Islet of Langerhans (tissue), 1 donor: ENCODE results near the gene GALNT16.
"Not testable (repeated sequence)": the region's sequence is repeated elsewhere in the genome, so short reads cannot be mapped to it uniquely, and the experiment has no call there.

Experiments used
- FAIRE-seq: peaks from one replicate; lab custom pipeline; 2011; peaks lifted over from hg19 to GRCh38; lab: Jason Lieb, UNC

GALNT16 gene

DNA sequence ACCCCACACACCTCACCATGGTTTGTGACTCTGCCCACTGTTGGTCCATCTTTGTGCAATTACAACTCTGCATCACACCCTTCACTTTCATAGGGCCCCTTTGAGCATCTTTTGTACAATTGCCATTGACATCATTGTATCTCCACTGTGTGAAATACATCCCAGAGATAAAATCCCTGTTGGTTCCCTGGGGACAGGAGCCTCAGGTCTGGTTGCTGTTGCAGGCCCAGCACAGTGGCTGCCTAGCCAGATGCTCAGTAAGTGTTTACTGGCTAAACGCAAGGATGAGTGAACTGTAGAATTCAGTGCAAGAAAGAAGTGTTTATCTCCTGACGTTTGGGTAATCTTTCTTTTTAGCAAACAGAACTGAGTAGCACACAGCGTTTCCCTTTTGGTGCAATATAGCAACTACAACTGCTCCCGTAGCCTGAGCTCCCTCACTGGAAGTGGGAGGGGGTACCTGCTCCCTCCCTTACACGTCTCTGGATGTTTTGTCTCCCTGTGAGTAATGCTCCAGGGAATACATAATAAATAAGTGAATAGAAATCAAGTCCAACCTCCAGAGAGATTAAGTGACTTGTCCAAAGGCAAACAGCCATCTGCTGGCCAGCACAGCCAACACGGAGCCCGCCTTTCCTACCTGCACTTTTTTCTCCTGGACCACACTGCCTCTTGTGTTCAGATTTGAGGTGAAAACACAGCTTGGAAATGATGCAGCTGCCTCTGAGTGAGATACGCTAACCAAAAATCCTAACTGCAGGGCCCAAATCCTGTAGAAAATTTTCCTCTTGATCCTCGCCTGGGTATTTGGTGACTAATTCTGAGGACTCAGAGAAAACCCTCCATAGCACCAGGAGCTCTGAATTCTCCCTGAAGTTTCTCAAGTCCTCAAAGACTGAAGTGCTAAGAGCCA lies 27.4 kb downstream of the GALNT16 start:
- no peak for FAIRE-seq

DNA sequence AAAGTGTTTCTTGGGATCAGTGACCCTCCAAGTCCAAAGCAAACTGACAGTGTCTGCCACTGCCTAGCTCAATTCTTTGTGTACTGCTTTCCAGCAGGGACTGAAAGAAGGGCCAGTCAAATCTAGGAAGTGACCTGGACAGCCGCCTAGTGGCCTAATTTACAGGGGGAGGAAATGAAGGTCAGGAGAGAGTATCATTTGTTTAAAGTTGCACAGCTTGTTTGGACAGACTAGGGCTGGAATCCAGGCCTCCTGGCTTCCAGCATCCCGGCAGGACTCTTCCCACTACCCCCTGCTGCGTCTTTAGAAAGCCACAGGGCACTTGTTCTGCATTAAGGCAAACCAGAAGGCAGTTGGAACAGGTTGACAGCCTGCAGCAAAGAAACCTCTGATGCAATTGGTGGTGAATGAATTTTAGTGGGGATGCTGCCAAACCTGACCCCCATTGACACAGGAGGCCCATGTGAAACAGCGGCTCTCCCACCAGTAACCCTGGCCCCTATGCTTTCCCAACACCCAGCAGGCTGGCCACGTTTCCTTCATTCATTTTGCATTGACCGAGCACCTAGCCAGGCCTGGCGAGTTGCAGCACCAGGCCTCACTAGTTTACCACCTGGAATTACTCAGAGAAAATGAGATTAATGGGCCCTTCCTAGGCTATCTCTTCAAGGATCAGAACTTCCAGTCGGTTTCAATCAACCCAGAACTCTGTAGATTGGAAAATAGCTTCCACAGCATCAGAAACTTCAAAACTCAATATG lies 28.2 kb downstream of the GALNT16 start:
- no peak for FAIRE-seq

DNA sequence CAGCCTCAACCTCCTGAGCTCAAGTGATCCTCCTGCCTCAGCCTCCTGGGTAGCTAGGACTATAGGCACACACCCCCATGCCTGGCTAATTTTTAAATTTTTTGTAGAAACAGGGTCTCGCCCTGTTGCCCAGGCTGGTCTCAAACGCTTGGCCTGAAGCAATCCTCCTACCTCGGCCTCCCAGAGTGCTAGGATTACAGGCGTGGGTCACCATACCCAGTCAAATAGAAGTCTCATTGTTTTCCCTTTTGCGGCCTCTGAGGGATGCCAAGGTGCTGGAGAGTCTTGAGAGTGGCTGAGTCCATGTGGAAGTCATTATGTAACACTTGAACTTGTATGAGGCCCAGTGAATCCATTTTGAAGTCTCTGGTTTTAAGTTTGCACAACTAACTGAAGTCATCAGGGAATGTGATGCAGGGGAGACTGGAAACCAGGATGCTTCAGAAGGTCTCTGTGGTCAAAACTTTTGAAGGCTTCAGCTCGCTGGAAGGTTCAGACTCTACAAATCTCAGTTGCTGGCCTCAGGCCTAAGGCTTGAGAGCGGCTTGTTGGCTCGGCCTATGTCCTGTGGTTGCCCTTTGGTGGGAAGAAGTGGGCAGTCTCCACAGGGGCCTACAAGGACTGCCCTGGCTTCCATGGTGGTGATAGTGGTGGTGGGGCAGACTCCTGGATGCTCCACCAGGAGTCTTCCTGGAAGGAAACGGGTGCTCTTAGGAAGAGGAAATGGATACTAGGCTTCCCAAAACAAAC lies 29.2 kb downstream of the GALNT16 start:
- no peak for FAIRE-seq

DNA sequence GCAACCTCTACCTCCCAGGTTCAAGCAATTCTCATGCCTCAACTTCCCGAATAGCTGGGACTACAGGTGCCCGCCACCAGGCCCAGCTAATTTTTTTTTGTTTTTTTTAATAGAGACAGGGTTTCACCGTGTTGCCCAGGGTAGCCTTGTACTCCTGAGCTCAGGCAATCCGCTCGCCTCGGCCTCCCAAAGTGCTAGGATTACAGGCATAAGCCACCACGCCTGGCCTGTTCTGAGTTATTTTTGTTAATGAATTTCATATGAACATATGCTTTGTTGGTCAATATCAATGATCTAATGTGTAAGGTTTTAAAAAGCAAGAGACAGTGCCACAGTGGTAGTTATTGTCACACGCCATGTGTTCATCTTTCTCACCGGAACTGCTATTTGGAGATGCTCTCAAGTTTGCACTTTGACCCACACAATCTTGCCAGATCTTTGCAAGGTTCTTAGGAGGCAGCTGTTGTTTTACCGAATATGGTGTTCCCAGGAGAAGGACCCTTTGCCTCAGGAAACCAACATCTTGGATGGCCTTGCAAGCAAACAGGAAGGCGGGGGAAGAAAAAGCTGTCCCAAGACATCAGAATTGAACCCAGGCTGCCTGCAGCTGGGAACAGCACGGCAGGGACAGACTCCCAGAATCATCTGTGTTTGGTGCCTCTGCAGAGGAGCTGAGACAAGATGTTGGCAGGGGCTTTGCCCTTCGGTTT lies 30.0 kb downstream of the GALNT16 start:
- no peak for FAIRE-seq

DNA sequence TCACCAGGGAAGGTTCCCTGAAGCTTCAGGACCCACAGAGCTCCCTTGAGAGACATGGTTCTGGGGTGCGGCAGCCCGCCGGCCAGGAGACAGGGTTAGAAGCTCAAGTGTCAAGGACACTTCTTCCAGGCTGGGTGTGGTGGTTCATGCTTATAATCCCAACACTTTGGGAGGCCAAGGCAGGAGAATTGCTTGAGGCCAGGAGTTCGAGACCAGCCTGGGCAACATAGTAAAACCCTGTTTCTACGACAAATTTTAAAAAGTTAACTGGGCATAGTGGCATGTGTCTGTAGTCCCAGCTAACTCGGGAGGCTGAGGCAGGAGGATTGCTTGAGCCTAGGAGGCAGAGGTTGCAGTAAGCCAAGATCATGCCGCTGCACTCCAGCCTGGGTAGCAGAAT lies 30.9 kb downstream of the GALNT16 start:
- FAIRE-seq, result not testable (repeated sequence)

DNA sequence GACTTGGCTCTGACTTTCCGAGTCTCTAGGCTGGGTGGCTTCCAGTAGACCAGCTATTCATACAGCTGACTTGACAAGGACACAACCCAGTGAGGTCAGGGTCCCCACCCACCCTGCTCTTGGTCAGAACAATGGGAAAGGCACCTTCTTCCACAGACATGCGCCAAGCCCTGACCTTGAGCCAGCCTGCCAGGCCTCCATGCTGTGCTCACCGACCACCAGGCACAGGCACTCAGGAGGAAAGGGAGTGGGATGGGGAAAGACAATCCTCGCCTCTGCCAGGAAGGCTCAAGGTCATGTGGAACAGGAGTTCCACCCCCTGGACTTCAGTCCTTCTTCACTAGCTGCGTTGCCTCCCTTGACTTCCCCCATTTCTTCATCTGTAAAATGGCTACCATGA lies 31.4 kb downstream of the GALNT16 start:
- no peak for FAIRE-seq

DNA sequence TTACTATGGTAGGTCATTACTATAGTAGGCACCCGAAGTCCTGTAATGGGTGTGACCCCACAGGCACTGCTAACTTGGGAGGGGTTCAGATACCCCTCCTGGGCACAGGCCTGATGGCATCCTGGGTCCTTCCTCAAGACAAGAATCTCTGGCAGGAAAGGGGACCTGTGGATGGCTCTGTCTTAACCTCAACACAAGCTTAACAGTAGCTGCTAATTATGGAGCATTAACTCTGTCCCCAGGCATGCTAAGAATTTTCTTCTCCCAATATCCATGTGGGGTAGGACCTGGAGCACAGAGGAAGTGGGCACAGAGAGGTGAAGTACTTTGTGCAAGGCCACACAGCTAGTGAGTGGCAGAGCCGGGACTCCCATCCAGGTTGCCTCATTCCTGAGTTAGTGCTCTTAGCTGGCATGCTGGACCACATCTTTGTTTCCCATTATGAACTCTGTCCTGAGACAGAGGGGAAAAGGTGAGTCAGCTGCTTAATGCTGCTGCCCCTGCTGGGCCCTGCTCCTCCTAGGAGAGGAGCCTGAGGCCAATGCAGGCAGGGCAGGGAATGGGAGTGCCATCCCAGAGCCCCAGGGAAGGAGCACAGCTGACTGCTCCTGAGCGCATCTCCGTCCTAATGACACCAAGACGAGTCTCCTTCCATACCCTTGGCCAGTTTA lies 32.1 kb downstream of the GALNT16 start:
- no peak for FAIRE-seq

DNA sequence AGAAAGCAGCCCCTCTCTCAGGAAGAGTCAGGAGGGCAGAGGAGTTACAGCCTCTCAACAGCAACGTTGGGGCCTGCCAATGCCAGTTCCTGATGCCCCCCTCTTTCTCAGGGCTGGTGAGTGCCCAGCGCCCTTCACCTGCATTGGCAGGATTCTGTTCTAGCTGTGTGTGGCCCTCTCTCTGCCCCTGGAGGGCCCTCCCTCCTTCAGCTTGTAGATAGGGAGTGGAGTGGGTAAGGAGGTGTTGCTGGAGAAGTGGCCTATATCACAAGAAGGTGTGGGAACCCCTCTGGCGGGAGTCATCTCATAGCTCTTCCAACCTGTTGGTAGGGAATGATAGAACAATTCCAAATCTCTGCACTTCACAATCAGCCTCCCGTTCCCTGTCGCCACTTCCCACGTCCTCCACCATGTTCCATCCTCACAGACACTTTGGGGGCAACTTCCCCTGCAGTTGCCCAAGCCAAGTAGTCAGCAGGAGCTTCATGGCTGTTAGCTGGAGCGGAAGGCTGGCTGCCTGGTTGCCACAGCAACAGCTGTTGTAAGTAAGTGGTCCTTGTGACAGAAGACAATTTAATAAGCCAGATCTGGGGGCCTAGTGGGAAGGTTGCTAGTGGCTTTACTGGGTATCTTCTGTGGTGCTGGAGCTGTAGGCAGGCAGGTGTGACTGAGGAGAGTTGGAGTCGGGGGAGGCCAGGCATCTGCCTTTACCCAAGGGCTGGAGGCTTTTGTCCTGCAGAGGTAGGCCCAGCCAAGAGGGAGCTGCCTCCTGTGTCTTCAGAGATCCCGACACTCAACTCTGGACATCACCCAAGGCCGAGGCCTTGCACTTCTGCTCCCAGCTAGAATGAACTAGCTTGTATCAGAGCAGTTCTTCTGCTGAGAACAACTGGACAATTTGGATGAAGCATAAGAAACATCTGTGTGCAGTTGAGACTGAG lies 38.4 kb downstream of the GALNT16 start:
- FAIRE-seq, result no peak

DNA sequence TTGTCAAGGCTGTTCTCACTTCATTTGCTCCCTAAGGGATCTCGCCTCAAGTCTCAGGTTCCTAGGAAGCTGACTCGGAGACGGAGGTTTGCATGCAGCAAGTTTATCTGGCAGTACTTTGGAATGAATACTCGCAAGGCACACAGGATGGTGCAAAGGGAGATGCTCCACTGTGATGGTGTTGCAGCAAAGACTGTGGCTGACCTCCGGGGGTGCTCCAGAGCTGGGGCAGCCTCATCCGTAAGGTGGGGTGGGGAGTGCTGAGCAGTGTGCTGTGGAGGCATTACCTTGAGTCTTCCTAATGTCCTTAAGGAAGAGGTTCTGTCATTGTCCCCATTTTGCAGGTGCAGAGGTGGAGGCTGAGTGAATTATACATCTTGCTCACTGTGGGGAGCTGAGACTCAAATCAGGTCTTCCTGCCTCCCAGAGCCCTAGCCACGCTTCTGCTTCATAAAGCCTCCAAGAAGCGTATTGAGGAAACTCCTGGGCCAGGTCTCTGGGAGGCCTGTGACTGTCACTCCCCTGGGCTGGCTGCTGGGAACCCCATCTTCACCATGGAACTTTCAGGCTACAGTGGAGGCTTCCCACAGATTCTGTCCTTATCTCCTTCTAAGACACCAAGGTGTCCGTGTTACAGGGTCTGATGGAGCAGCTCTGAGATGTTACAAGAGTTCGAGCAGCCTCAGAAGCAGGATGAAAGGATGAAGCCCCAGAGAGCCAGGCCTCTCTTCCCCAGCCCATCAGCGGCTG lies 39.5 kb downstream of the GALNT16 start:
- FAIRE-seq, result no peak

DNA sequence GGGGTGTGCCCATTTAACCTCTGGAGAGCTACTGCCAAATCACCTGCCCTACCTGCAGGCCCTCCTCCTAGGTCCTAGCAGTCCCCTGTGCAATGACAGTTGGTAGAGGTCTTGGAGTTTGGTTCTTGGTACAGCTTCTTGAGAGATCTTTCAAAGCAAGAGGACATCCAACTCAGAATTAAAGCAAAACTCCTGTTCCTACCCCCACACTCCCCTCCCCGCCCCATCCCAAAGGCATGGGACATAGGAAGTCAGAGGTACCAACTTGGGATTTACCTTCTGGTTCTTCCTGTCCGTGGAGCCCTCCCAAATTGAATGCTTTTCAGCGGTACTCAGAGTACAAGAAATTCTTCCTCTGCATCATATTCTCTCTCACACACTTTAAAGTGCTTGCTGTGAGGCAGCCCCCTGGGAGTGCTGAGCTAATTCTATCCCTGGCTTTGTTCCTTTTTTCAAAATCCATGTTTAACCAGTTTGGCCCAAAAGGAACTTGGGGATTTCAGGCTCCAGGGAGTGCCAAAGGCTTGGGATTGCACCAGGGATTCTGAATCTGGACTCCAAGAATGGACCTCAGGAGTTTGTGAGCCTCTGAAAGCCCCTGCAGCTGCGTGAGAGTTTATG lies 40.8 kb downstream of the GALNT16 start:
- FAIRE-seq, result no peak

DNA sequence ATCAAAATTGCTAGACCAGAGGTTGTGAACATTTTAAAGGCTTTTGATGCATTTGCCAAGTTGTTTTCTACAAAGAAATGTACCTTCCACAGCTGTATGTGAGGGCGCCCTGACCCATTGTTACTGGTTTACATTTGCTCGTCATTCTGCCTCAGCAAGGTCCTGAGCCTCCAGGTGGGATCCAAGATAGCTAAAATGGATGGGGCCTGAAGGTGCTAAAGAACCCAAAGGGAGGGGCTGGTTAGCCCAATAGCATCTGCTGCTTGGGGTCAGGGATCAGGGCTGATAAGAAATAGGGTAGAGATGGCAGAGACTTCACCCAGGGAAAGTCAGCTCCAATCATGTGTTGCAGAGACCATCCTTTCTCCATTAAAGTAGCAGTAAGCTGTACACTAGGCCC lies 43.1 kb downstream of the GALNT16 start:
- no peak for FAIRE-seq

DNA sequence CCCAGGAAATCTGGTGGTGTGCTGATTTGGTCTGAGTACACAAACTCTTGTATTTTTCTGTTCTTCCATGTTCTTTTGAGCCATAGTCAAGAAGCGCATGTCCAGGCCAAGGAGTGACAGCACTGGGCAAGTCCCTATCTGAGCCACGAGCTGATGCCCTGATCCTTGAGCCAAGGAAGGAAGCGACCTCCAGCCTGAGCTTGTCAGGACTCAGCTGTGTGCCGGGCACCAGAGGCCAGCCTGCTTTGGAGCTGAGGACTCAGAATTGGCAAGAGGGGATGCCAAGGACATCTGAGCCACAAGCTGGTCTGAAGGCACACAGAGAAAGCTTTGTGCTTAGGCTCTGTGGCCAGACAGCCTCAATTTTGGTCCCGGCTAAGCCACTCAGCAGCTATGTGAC lies 52.6 kb downstream of the GALNT16 start:
- no peak for FAIRE-seq

DNA sequence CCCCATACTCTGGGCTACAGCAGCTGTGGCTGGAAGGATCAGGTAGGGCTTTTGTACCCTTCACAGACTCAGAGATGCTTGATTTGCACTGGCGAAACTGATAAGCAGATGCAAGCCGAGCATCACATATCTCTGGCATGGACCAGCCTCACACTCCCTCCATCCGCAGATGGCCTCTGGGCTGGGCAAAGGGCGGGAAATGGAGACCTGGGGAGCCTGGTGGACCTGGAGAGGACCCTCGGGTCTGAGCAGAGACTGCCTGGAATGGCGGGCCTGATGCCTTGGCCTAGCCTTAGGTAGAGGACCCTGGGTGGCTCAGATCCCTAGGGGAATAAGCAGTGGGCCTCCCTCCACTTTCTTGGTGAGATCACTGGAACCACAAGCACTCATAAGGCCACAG lies 53.2 kb downstream of the GALNT16 start:
- no peak for FAIRE-seq

DNA sequence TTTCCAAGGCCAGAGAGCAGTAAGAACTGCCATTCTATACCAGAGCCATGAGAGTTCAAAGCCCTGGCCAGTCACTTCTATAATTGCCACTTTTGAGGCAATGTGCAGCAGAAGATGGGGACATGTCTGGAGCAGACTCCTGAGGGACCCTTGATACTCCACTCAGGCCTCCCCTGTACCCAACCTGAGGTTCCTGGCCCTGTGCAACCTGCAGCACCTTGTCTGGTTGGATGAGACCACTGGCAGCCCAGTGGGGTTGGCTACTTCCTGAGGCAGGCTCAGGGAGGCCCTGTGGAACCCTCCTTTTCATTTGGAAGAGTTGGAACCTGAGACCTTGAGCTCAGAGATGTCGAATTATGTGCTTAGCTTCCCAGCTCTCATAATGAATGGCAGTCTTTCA lies 54.4 kb downstream of the GALNT16 start:
- FAIRE-seq, result no peak

DNA sequence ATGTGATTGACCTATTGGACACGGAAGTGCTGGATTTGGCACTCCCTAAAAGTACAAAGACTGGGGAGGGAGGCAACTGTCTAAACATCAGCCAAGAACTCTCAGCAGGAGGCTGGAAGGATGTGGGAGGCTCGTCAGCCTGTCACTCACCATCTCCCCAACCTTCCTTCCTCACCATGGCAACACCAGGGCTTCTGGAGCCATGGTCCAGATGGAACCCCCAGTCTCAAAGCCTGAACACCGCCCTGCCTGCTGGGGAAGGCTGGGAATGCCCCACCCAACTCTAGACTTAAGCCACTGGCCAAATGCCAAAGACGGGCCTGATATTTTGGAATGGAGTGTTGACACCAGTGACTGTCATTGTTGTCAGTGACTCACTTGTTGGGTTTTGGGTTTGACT lies 55.3 kb downstream of the GALNT16 start:
- FAIRE-seq, result no peak

DNA sequence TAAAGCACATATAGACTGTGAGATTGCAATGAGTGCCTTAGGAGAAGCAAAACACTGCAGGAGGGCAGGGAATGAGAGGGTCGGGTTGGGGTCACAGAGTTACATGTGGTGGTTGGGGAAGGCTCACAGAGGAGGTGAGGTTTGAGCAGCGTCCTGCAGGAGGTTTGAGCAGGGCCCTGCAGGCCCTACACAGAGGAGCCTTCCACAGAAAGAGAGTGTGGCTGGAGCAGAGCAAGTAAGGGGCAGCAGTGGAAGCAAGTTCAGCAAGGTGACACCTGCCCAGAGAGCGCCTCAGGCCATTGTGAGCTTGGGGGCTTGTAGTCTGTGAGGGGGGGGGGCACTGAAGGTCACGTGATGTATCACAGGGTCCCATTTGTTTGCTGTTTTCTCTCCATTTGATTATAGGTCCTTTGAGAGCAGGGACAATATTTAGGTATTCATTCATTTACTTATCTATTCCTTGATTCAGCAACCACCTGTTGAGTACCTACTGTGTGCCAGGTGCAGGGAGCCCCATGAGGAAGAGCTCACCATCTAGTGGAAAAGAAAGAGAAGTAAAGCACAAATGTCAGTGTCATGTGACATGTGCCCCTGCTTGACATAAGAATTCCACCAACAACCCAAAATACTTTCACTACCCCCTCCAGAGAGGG lies 56.6 kb downstream of the GALNT16 start:
- no peak for FAIRE-seq

DNA sequence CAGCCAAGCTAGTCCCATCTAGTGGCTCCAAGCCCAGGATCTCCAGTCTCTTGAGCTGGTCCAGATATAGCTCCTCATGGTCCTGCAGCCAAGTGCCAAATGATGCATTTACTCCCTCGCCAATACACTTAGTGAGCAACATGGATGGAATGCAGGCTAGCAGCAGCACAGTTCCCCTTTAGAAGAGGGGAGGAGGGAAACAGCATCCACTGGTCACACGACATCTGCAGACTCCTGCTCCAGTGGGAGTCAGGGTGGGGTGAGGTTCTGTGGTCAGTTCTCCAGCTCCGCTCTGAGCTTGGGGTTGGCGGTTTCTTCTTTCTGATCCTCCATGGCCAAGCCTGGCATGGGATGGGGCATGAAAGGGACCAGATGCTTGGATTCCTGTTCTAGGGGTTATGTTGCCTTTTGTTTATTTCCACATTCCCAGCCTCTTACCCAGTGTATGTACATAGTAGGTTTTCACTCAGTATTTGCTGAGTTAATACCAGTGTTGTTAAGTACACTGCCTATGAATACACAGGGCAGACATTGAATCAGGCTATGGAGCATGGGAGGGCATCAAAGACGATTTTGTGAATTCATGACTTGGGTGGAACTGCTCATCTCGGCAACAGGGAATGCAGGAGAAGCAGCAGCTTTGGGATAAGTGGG lies 57.3 kb downstream of the GALNT16 start:
- no peak for FAIRE-seq

DNA sequence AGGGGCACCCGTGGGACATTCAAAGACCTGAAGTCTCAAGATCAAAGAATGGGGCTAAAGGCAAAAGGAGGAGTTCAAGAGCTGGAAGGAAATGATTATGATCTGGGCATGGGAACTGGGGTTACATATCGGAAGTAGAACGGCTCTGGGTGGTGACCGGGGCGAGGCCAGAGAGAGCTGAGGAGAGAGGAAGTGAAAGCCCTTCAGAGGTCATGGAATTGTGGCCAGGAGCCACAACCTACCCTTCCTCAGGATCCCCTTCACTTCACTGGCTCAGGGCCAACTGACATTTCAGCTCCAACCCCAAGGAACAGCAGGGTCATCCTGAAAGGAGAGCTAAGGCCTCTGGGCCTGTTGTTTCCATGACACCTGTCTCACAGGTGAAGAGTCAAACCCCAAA lies 57.8 kb downstream of the GALNT16 start:
- FAIRE-seq, result no peak
